Nephron progenitor cell (in vitro differentiated cells): ENCODE data around the gene BORCS6.
"Not testable (repeated sequence)": the region's sequence is repeated elsewhere in the genome, so short reads cannot be mapped to it uniquely, and the experiment has no call there.

Experiments used
- DNase-seq: peaks from one replicate; pipeline ENCODE4 v3.0.0; 2021
- H3K27ac Mint-ChIP-seq: 2 replicates; pipeline ENCODE4 v1.8.0; 2021; ENCODE audit warnings: mild to moderate bottlenecking, moderate library complexity, mixed read lengths
- H3K27me3 Mint-ChIP-seq: 2 replicates; pipeline ENCODE4 v1.8.0; 2021; ENCODE audit warnings: mild to moderate bottlenecking, low read depth, mixed read lengths; ENCODE audit not compliant: poor library complexity
- H3K36me3 Mint-ChIP-seq: 2 replicates; pipeline ENCODE4 v1.8.0; 2021; ENCODE audit warnings: low read depth, mixed read lengths
- H3K4me1 Mint-ChIP-seq: 2 replicates; pipeline ENCODE4 v1.8.0; 2021; ENCODE audit warnings: mixed read lengths
- H3K4me3 Mint-ChIP-seq: 2 replicates; pipeline ENCODE4 v1.8.0; 2021; ENCODE audit warnings: mild to moderate bottlenecking, moderate library complexity, mixed read lengths
- H3K9me3 Mint-ChIP-seq: 2 replicates; pipeline ENCODE4 v1.8.0; 2021; ENCODE audit warnings: mild to moderate bottlenecking, moderate library complexity, mixed read lengths
- TF ChIP-seq, protein P1 (sequence below): fragments of 200-600 bp; sonication (generic); IDR thresholded peaks from 2 replicates; pipeline ENCODE4 v1.5.0; 2021; ENCODE audit warnings: antibody characterized with exemption

BORCS6 gene

DNA sequence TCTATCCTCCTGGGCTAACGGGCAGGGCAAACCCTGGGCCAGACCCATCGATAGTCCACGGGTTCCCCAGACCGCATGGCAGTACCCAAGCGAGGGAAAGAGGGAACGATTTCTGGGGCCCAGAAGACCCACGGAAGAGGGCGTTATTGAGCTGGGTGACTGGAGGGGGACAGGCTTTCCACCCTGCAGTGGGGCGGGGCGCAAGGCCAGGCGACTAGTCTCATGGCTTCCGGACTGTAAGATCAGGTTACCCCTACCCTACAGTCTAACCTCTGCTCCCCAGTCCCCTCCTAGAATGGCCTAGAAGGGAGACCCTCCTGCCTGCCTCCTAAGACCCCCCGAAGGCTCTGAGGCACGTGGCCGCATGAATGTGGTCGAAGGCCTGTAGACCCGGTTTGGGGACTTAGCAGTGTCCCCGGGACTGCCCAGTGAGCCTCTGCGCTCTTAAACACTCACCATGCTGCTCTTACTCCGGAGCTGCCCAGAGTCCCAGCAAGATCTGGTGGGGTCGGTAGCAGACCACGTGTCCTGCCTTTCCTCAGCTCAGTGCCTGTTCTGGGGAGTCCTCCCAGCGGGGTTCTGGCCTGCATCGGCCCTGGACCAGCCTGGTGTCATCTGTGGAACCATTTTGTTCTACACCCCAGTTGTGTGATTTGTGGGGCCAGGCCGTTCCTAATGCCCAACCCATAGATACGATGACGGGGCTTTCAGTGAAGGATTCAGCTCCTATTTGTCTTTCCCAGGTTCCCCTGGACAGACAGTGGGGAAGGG is 33.6 kb upstream of the BORCS6 start:
- peak overlapping the region; percentile 99 for H3K4me3 Mint-ChIP-seq
- TF ChIP-seq, protein P1, sequence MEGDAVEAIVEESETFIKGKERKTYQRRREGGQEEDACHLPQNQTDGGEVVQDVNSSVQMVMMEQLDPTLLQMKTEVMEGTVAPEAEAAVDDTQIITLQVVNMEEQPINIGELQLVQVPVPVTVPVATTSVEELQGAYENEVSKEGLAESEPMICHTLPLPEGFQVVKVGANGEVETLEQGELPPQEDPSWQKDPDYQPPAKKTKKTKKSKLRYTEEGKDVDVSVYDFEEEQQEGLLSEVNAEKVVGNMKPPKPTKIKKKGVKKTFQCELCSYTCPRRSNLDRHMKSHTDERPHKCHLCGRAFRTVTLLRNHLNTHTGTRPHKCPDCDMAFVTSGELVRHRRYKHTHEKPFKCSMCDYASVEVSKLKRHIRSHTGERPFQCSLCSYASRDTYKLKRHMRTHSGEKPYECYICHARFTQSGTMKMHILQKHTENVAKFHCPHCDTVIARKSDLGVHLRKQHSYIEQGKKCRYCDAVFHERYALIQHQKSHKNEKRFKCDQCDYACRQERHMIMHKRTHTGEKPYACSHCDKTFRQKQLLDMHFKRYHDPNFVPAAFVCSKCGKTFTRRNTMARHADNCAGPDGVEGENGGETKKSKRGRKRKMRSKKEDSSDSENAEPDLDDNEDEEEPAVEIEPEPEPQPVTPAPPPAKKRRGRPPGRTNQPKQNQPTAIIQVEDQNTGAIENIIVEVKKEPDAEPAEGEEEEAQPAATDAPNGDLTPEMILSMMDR: no peak
- H3K9me3 Mint-ChIP-seq: peaks cover 6% of the 10 kb centered on the region
- H3K27me3 Mint-ChIP-seq: peaks cover 35% of the 10 kb centered on the region
- H3K27ac Mint-ChIP-seq: peak overlapping the region; percentile 99
- peaks cover 7% of the 10 kb centered on the region for H3K36me3 Mint-ChIP-seq
- DNase-seq: peak; percentile 72
- H3K4me1 Mint-ChIP-seq: peaks cover 39% of the 10 kb centered on the region

DNA sequence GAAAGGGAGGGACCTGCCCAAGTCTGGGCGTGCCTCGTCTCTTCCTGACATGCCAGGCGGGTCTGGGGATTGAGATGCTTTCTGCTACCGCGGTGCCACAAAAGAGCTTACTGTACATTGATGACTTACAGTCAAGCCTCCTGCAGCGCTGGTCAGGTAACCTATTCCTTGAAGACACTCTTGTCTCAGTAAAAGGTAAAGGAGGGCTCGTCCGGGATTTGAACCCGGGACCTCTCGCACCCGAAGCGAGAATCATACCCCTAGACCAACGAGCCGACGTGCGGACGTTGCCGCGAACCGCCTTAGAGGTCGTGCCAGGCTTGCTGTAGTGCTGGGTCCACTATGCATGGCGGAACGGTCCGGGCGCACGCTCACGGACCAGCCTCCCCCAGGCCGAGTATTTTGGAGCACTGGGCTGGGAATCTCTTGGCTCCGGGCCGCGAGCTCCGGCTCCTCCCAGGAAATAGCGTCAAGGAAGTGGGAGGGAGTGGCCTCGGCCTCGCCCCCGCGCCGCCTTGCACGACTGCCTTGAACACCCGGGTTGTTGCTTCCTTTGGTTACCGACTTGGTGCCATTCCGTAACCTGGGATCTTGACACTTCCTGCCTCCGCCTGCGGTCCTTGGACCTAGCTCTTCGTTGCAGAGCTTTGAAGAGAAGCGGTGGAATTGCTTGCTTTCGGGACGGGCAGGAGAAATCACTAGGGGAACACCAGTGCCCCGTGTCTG is 32.8 kb upstream of the BORCS6 start:
- peak overlapping the region; percentile 99 for H3K4me3 Mint-ChIP-seq
- peaks cover 35% of the 10 kb centered on the region for H3K27me3 Mint-ChIP-seq
- peak overlapping the region; percentile 99 for H3K27ac Mint-ChIP-seq
- H3K9me3 Mint-ChIP-seq: peaks cover 6% of the 10 kb centered on the region
- H3K4me1 Mint-ChIP-seq: peaks cover 45% of the 10 kb centered on the region
- peak; percentile 95 for DNase-seq
- peaks cover 4% of the 10 kb centered on the region for H3K36me3 Mint-ChIP-seq
- TF ChIP-seq, protein P1: no peak

DNA sequence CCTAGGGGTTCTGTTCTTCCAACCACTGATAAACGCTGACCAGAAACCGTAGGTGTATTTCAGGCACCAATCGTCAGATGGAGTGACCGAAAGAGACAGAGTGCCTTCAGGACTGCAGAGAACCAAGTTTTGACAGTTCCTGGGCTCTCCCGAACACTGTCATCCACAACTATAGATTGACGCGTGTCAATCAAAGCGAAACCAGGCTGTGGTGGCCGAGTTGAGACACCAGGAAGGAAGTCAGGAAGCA is 32.3 kb upstream of the BORCS6 start:
- TF ChIP-seq, protein P1: no peak
- Mint-ChIP-seq H3K9me3 (peaks cover 6% of the 10 kb centered on the region), H3K27ac (peak overlapping the region; percentile 99), H3K4me1 (peaks cover 40% of the 10 kb centered on the region), H3K36me3 (no peaks in the 10 kb centered on the region), H3K4me3 (peak overlapping the region; percentile 99), H3K27me3 (peaks cover 35% of the 10 kb centered on the region)
- DNase-seq: no peak

DNA sequence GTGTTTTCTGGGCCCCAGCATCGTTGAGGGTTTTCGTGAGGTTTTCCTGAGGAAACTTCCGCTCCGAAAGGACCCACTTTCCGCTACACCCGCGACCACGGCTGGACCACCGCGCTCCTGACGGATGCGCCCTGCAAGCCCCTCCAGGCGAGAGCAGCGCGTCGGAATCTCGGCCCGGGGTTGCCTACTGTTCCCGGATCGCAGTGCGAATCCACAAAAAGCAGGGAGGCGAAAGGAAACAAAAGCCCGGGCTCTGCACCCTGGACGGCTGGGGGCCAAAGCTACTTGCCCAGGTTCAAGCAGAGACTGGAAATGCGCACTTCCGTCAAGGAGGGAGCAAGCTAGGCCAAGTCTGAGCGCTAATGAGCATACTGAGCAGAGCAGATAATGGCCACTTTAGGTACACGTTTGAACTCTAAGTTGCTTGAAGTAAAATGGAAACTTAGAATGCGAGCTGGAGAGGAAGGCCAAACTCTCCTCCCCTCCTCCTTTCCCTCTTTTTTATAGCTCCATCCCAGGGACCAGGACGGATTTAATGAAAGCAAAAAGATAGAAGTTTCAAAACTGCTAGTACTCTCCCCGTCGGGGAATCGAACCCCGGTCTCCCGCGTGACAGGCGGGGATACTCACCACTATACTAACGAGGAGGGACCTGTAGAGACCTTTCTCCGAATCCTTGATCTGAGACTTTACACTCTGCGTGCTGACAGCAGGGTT is 31.8 kb upstream of the BORCS6 start:
- Mint-ChIP-seq H3K36me3 (no peaks in the 10 kb centered on the region), H3K4me1 (peaks cover 35% of the 10 kb centered on the region), H3K27ac (peak overlapping the region; percentile 99), H3K27me3 (peaks cover 31% of the 10 kb centered on the region), H3K9me3 (peaks cover 6% of the 10 kb centered on the region), H3K4me3 (peak overlapping the region; percentile 99)
- TF ChIP-seq, protein P1: no peak
- peak; percentile 93 for DNase-seq

DNA sequence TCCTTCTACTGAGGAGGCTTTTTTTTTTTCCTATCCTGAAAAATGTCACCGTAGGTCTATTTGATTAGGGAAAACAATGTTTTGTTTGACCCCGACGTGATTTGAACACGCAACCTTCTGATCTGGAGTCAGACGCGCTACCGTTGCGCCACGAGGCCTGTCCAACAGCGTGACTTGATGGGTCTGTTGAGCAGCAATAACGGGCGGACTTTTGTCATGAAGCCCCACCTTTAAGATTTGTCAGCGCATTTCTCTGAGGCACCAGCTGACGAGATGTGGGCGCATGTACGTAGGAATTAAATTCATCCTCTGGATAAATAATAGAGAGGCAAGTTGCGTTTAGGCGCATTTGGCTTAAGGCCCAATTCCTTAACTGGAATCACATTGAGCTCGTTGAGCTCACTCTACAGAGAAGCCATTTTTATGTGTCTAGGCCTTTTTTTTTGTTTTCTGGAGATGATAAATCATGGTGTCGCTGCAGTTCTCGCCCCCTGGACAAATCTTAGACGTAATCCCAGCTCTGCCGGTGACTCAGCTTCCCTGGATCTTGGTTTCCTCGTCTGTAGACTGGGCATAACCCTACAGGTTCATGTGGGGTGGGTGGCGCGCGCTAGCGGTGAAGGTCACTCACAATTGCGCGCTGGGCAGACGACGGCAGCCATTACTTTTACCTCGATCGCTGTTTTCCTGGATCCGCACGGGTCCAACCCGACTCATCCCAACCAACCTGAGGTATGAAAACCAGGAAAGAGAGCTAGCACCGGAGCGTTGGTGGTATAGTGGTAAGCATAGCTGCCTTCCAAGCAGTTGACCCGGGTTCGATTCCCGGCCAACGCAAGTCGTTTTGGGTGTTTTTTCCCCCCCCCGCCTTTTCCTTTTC is 31.0 kb upstream of the BORCS6 start:
- Mint-ChIP-seq H3K4me3 (peak overlapping the region; percentile 99), H3K9me3 (peaks cover 3% of the 10 kb centered on the region), H3K4me1 (peaks cover 30% of the 10 kb centered on the region), H3K36me3 (no peaks in the 10 kb centered on the region), H3K27me3 (peaks cover 24% of the 10 kb centered on the region), H3K27ac (peak overlapping the region; percentile 99)
- peak; percentile 92 for DNase-seq
- TF ChIP-seq, protein P1: no peak

DNA sequence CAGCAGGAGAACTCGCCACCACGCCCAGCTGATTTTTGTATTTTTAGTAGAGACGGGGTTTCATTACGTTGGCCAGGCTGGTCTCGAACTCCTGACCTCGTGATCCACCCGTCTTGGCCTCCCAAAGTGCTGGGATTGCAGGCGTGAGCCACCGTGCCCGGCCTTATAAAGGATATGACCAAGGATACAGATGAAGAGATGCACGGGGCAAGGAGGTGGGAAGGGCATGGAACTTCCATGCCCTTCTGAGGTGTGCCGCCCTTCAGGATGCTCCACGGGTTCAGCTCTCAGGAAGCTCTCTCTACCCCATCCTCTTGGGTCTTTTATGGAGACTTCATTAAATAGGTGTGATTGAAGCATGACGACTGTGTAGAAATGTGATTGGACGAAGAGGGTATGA is 24.0 kb upstream of the BORCS6 start:
- peaks cover 32% of the 10 kb centered on the region for H3K4me1 Mint-ChIP-seq
- not testable (repeated sequence) for H3K4me3 Mint-ChIP-seq, H3K9me3 Mint-ChIP-seq

More for the DNA sequence above, 24.0 kb upstream of the BORCS6 start:
- not testable (repeated sequence) for H3K36me3 Mint-ChIP-seq, DNase-seq, H3K27ac Mint-ChIP-seq
- H3K27me3 Mint-ChIP-seq: peaks cover 15% of the 10 kb centered on the region
